ENCODE measurements around the gene ZNF655.
"Not testable (repeated sequence)": the region's sequence is repeated elsewhere in the genome, so short reads cannot be mapped to it uniquely, and the experiment has no call there.

The ZNF655 gene

GRCh38 chr7:99559175-99559915 is 903 bp downstream of the ZNF655 start:
- WGBS, 2 experiments = 28 to 30% methylated on average over 31 of the region's 31 CpGs
- Histone ChIP-seq H3K27ac (ENCODE audit: insufficient read depth, low read depth, low read length, poor library complexity, severe bottlenecking) (peak overlapping the region; percentile 86), H3K9me3 (ENCODE audit: control insufficient read depth, low read length) (no peaks in the 10 kb centered on the region), H3K4me1 (ENCODE audit: control insufficient read depth, insufficient read depth, low read length) (peaks cover 8% of the 10 kb centered on the region), H3K27me3 (ENCODE audit: control insufficient read depth, insufficient read depth, low read length, poor library complexity, severe bottlenecking) (no peaks in the 10 kb centered on the region), H3K36me3 (ENCODE audit: control insufficient read depth, insufficient read depth, low read length) (peaks cover 29% of the 10 kb centered on the region), H3K4me3 (ENCODE audit: insufficient read depth, low read depth, low read length) (peak overlapping the region; percentile 99)

- peaks cover 34% of the 10 kb centered on the region for H3K36me3 ChIP-seq (ENCODE audit: control insufficient read depth, insufficient read depth, low read length)
- H3K4me3 ChIP-seq (ENCODE audit: insufficient read depth, low read depth, low read length) = no peak overlapping the region
- 95 to 96% methylated on average over 7 of the region's 7 CpGs for WGBS, 2 experiments
- no peaks in the 10 kb centered on the region for H3K27me3 ChIP-seq (ENCODE audit: control insufficient read depth, insufficient read depth, low read length, poor library complexity, severe bottlenecking)
- peaks cover 8% of the 10 kb centered on the region for H3K4me1 ChIP-seq (ENCODE audit: control insufficient read depth, insufficient read depth, low read length)
- no peaks in the 10 kb centered on the region for H3K9me3 ChIP-seq (ENCODE audit: control insufficient read depth, low read length)
- H3K27ac ChIP-seq (ENCODE audit: insufficient read depth, low read depth, low read length, poor library complexity, severe bottlenecking) = no peak overlapping the region
Measured at GRCh38 chr7:99560834-99561736, 2.6 kb downstream of the ZNF655 start.

- Histone ChIP-seq H3K4me1 (ENCODE audit: control insufficient read depth, insufficient read depth, low read length) (peaks cover 8% of the 10 kb centered on the region), H3K36me3 (ENCODE audit: control insufficient read depth, insufficient read depth, low read length) (peaks cover 34% of the 10 kb centered on the region), H3K4me3 (ENCODE audit: insufficient read depth, low read depth, low read length) (no peak overlapping the region), H3K27ac (ENCODE audit: insufficient read depth, low read depth, low read length, poor library complexity, severe bottlenecking) (no peak overlapping the region), H3K27me3 (ENCODE audit: control insufficient read depth, insufficient read depth, low read length, poor library complexity, severe bottlenecking) (no peaks in the 10 kb centered on the region), H3K9me3 (ENCODE audit: control insufficient read depth, low read length) (no peaks in the 10 kb centered on the region)
- 90 to 93% methylated on average over 2 of the region's 2 CpGs for WGBS, 2 experiments
Measured at GRCh38 chr7:99561737-99562051, 3.3 kb downstream of the ZNF655 start.

- Histone ChIP-seq H3K9me3 (ENCODE audit: control insufficient read depth, low read length) (no peaks in the 10 kb centered on the region), H3K4me3 (ENCODE audit: insufficient read depth, low read depth, low read length) (no peak overlapping the region), H3K36me3 (ENCODE audit: control insufficient read depth, insufficient read depth, low read length) (peaks cover 34% of the 10 kb centered on the region), H3K27me3 (ENCODE audit: control insufficient read depth, insufficient read depth, low read length, poor library complexity, severe bottlenecking) (no peaks in the 10 kb centered on the region), H3K27ac (ENCODE audit: insufficient read depth, low read depth, low read length, poor library complexity, severe bottlenecking) (no peak overlapping the region), H3K4me1 (ENCODE audit: control insufficient read depth, insufficient read depth, low read length) (peaks cover 3% of the 10 kb centered on the region)
- WGBS, 2 experiments = 95 to 99% methylated on average over 9 of the region's 9 CpGs
Measured at GRCh38 chr7:99562114-99562784, 3.8 kb downstream of the ZNF655 start.

GRCh38 chr7:99562832-99563231 is 4.4 kb downstream of the ZNF655 start:
- H3K27ac ChIP-seq (ENCODE audit: insufficient read depth, low read depth, low read length, poor library complexity, severe bottlenecking) = no peak overlapping the region
- H3K4me3 ChIP-seq (ENCODE audit: insufficient read depth, low read depth, low read length) = no peak overlapping the region
- no peaks in the 10 kb centered on the region for H3K9me3 ChIP-seq (ENCODE audit: control insufficient read depth, low read length)
- no peaks in the 10 kb centered on the region for H3K27me3 ChIP-seq (ENCODE audit: control insufficient read depth, insufficient read depth, low read length, poor library complexity, severe bottlenecking)
- 94 to 97% methylated on average over 2 of the region's 2 CpGs for WGBS, 2 experiments
- H3K4me1 ChIP-seq (ENCODE audit: control insufficient read depth, insufficient read depth, low read length) = no peaks in the 10 kb centered on the region
- peaks cover 34% of the 10 kb centered on the region for H3K36me3 ChIP-seq (ENCODE audit: control insufficient read depth, insufficient read depth, low read length)

- Histone ChIP-seq H3K27ac (ENCODE audit: insufficient read depth, low read depth, low read length, poor library complexity, severe bottlenecking) (no peak overlapping the region), H3K4me1 (ENCODE audit: control insufficient read depth, insufficient read depth, low read length) (no peaks in the 10 kb centered on the region), H3K9me3 (ENCODE audit: control insufficient read depth, low read length) (no peaks in the 10 kb centered on the region), H3K27me3 (ENCODE audit: control insufficient read depth, insufficient read depth, low read length, poor library complexity, severe bottlenecking) (no peaks in the 10 kb centered on the region), H3K4me3 (ENCODE audit: insufficient read depth, low read depth, low read length) (no peak overlapping the region), H3K36me3 (ENCODE audit: control insufficient read depth, insufficient read depth, low read length) (peaks cover 37% of the 10 kb centered on the region)
- 89 to 95% methylated on average over 9 to 10 of the region's 10 CpGs for WGBS, 2 experiments
Measured at GRCh38 chr7:99563650-99564049, 5.2 kb downstream of the ZNF655 start.

- not testable (repeated sequence) for H3K4me3 ChIP-seq (ENCODE audit: insufficient read depth, low read depth, low read length); H3K4me1 ChIP-seq (ENCODE audit: control insufficient read depth, insufficient read depth, low read length); H3K27me3 ChIP-seq (ENCODE audit: control insufficient read depth, insufficient read depth, low read length, poor library complexity, severe bottlenecking); H3K27ac ChIP-seq (ENCODE audit: insufficient read depth, low read depth, low read length, poor library complexity, severe bottlenecking); H3K9me3 ChIP-seq (ENCODE audit: control insufficient read depth, low read length)
- H3K36me3 ChIP-seq (ENCODE audit: control insufficient read depth, insufficient read depth, low read length) = peaks cover 29% of the 10 kb centered on the region
- 88 to 94% methylated on average over 6 to 7 of the region's 7 CpGs for WGBS, 2 experiments
Measured at GRCh38 chr7:99568770-99569169, 10.3 kb downstream of the ZNF655 start.

GRCh38 chr7:99571768-99572167 is 13.3 kb downstream of the ZNF655 start:
- H3K36me3 ChIP-seq (ENCODE audit: control insufficient read depth, insufficient read depth, low read length) = peaks cover 20% of the 10 kb centered on the region
- H3K4me3 ChIP-seq (ENCODE audit: insufficient read depth, low read depth, low read length) = no peak overlapping the region
- H3K4me1 ChIP-seq (ENCODE audit: control insufficient read depth, insufficient read depth, low read length) = no peaks in the 10 kb centered on the region
- 95 to 99% methylated on average over 3 of the region's 3 CpGs for WGBS, 2 experiments
- no peaks in the 10 kb centered on the region for H3K27me3 ChIP-seq (ENCODE audit: control insufficient read depth, insufficient read depth, low read length, poor library complexity, severe bottlenecking)
- H3K9me3 ChIP-seq (ENCODE audit: control insufficient read depth, low read length) = no peaks in the 10 kb centered on the region
- H3K27ac ChIP-seq (ENCODE audit: insufficient read depth, low read depth, low read length, poor library complexity, severe bottlenecking) = no peak overlapping the region

GRCh38 chr7:99573257-99573656 is 14.8 kb downstream of the ZNF655 start:
- no peaks in the 10 kb centered on the region for H3K27me3 ChIP-seq (ENCODE audit: control insufficient read depth, insufficient read depth, low read length, poor library complexity, severe bottlenecking)
- 83% methylated on average over 1 of the region's 1 CpG; no CpG with 5 or more reads in 1 of the 2 experiments for WGBS, 2 experiments
- H3K4me1 ChIP-seq (ENCODE audit: control insufficient read depth, insufficient read depth, low read length) = no peaks in the 10 kb centered on the region
- no peak overlapping the region for H3K4me3 ChIP-seq (ENCODE audit: insufficient read depth, low read depth, low read length)
- H3K36me3 ChIP-seq (ENCODE audit: control insufficient read depth, insufficient read depth, low read length) = peaks cover 20% of the 10 kb centered on the region
- H3K9me3 ChIP-seq (ENCODE audit: control insufficient read depth, low read length) = no peaks in the 10 kb centered on the region
- no peak overlapping the region for H3K27ac ChIP-seq (ENCODE audit: insufficient read depth, low read depth, low read length, poor library complexity, severe bottlenecking)

GRCh38 chr7:99576251-99576650 is 17.8 kb downstream of the ZNF655 start:
- H3K4me1 ChIP-seq (ENCODE audit: control insufficient read depth, insufficient read depth, low read length) = no peaks in the 10 kb centered on the region
- no peak overlapping the region for H3K27ac ChIP-seq (ENCODE audit: insufficient read depth, low read depth, low read length, poor library complexity, severe bottlenecking)
- H3K4me3 ChIP-seq (ENCODE audit: insufficient read depth, low read depth, low read length) = no peak overlapping the region
- no peaks in the 10 kb centered on the region for H3K9me3 ChIP-seq (ENCODE audit: control insufficient read depth, low read length)
- H3K27me3 ChIP-seq (ENCODE audit: control insufficient read depth, insufficient read depth, low read length, poor library complexity, severe bottlenecking) = no peaks in the 10 kb centered on the region
- H3K36me3 ChIP-seq (ENCODE audit: control insufficient read depth, insufficient read depth, low read length) = peaks cover 13% of the 10 kb centered on the region
- WGBS, 2 experiments = 77 to 84% methylated on average over 3 of the region's 3 CpGs
